Hepatocyte (in vitro differentiated cells): ENCODE measurements around the gene UGT1A6. TPM values are rescaled to one million over a fixed set of nuclear protein-coding genes. Genes with fewer than 3 reads are reported as not detected.
"Not testable (repeated sequence)": the region's sequence is repeated elsewhere in the genome, so short reads cannot be mapped to it uniquely, and the experiment has no call there.

Experiments
- DNase-seq: peaks from one replicate; pipeline ENCODE4 v3.0.0-alpha.2; 2016; ENCODE audit warnings: low spot score
- H2AFZ ChIP-seq: fragments of 200-600 bp; sonication (generic); 2 replicates; pipeline ENCODE4 v1.6.0; 2016; ENCODE audit warnings: antibody characterized with exemption, mild to moderate bottlenecking
- H3K27ac ChIP-seq: fragments of 200-600 bp; sonication (generic); 2 replicates; pipeline ENCODE4 v1.5.1; 2016; ENCODE audit warnings: mild to moderate bottlenecking
- H3K27me3 ChIP-seq: fragments of 200-600 bp; sonication (generic); 2 replicates; pipeline ENCODE4 v1.6.1; 2016
- H3K36me3 ChIP-seq: fragments of 200-600 bp; sonication (generic); replicated peaks from 2 replicates; pipeline ENCODE4 v1.5.1; 2016; ENCODE audit warnings: low read depth; ENCODE audit not compliant: insufficient read depth
- H3K4me1 ChIP-seq: fragments of 200-600 bp; sonication (generic); 2 replicates; pipeline ENCODE4 v1.5.1; 2016; ENCODE audit warnings: mild to moderate bottlenecking, moderate library complexity; ENCODE audit not compliant: insufficient read depth
- H3K4me2 ChIP-seq: fragments of 200-600 bp; sonication (generic); 2 replicates; pipeline ENCODE4 v1.6.0; 2016
- H3K4me3 ChIP-seq: fragments of 200-600 bp; sonication (generic); 2 replicates; pipeline ENCODE4 v1.5.1; 2016; ENCODE audit warnings: mild to moderate bottlenecking
- H3K79me2 ChIP-seq: fragments of 200-600 bp; sonication (generic); 2 replicates; pipeline ENCODE4 v1.6.0; 2017; ENCODE audit warnings: mild to moderate bottlenecking
- H3K9me2 ChIP-seq: fragments of 200-600 bp; sonication (generic); replicated peaks from 2 replicates; pipeline ENCODE4 v1.6.0; 2017; ENCODE audit warnings: mild to moderate bottlenecking; ENCODE audit not compliant: insufficient read depth
- H3K9me3 ChIP-seq: fragments of 200-600 bp; sonication (generic); 2 replicates; pipeline ENCODE4 v1.5.1; 2016; ENCODE audit warnings: low read depth, mild to moderate bottlenecking
- H4K20me1 ChIP-seq: fragments of 200-600 bp; sonication (generic); 2 replicates; pipeline ENCODE4 v1.6.0; 2016; ENCODE audit warnings: mild to moderate bottlenecking; ENCODE audit not compliant: insufficient read depth, poor library complexity, severe bottlenecking
- CTCF ChIP-seq: fragments of 200-600 bp; sonication (generic); IDR thresholded peaks from 2 replicates; pipeline ENCODE4 v1.5.1; 2016; ENCODE audit warnings: antibody characterized with exemption, mild to moderate bottlenecking; ENCODE audit not compliant: poor library complexity
- EZH2 ChIP-seq: fragments of 200-600 bp; sonication (generic); IDR thresholded peaks from 2 replicates; pipeline ENCODE4 v1.6.1; 2016; ENCODE audit warnings: antibody characterized with exemption, mild to moderate bottlenecking, borderline replicate concordance
- EZH2phosphoT487 ChIP-seq: fragments of 200-600 bp; sonication (generic); IDR thresholded peaks from one replicate; pipeline ENCODE4 v1.6.1; 2018; ENCODE audit warnings: antibody characterized with exemption, mild to moderate bottlenecking, low read depth, moderate library complexity; ENCODE audit not compliant: unreplicated experiment, severe bottlenecking
- WGBS: methylation state at CpG from one replicate; pipeline ENCODE4 v1.1.6; 2016; ENCODE audit warnings: low lambda C conversion rate; ENCODE audit errors: missing lambda C conversion rate; 5-methylcytosine and 5-hydroxymethylcytosine counted together
- polyA plus RNA-seq: library from polyadenylated mRNA; unstranded; fragments of >200 nt; fragmentation: Nextera tagmentation; extraction: Ambion mirVana; gene quantifications from 2 replicates; pipeline ENCODE4 v1.2.1, GENCODE V29; 2016
- total RNA-seq: library from RNA; depleted of rRNA; stranded (reverse); fragments of >200 nt; gene quantifications from 2 replicates; pipeline ENCODE4 v1.2.3, GENCODE V29; 2014

The UGT1A6 gene
- total RNA-seq (3.4 and 3.6 TPM in 2 replicates), polyA plus RNA-seq (0.64 and 0.77 TPM in 2 replicates)

- Histone ChIP-seq H3K9me3 (no peaks in the 10 kb centered on the region), H3K4me1 (peaks cover 5% of the 10 kb centered on the region), H3K4me2 (no peak within 1 kb of the TSS), H3K4me3 (no peak within 1 kb of the TSS), H3K9me2 (no peaks in the 10 kb centered on the region), H3K27me3 (no peaks in the 10 kb centered on the region), H3K27ac (no peak within 1 kb of the TSS), H2AFZ (no peak within 1 kb of the TSS), H3K36me3 (no peaks in the 10 kb centered on the region), H4K20me1 (no peaks in the 10 kb centered on the region), H3K79me2 (no peaks in the 10 kb centered on the region)
- 84% methylated on average over 4 of the region's 4 CpGs for WGBS
- DNase-seq: no peak
- TF ChIP-seq EZH2phosphoT487 (no peak), EZH2 (no peak), CTCF (no peak)
Measured at GRCh38 chr2:233692648-233693047, at the start of gene UGT1A6. Gene UGT1A6 (plus strand): TSS chr2:233692890. CDS start chr2:233693005, 115 bp downstream.

GRCh38 chr2:233643128-233643527 lies 49.6 kb upstream of the UGT1A6 start:
- peak; percentile 3 for DNase-seq
- 87% methylated on average over 1 of the region's 1 CpG for WGBS
- Histone ChIP-seq H3K4me2 (no peak overlapping the region), H3K27ac (no peak overlapping the region), H3K27me3 (no peaks in the 10 kb centered on the region), H3K4me3 (no peak overlapping the region), H3K4me1 (no peaks in the 10 kb centered on the region), H4K20me1 (no peaks in the 10 kb centered on the region), H3K9me2 (no peaks in the 10 kb centered on the region), H3K79me2 (no peaks in the 10 kb centered on the region), H3K36me3 (no peaks in the 10 kb centered on the region), H2AFZ (no peak overlapping the region), H3K9me3 (no peaks in the 10 kb centered on the region)
- TF ChIP-seq CTCF (peak; percentile 8), EZH2phosphoT487 (no peak), EZH2 (no peak)

GRCh38 chr2:233646033-233646432 lies 46.7 kb upstream of the UGT1A6 start:
- H2AFZ ChIP-seq, H3K9me2 ChIP-seq, DNase-seq, H3K27me3 ChIP-seq, H3K36me3 ChIP-seq, H4K20me1 ChIP-seq, H3K9me3 ChIP-seq, H3K4me2 ChIP-seq, H3K4me1 ChIP-seq, H3K79me2 ChIP-seq, H3K4me3 ChIP-seq, H3K27ac ChIP-seq: not testable (repeated sequence)
- 90% methylated on average over 3 of the region's 3 CpGs for WGBS

- Histone ChIP-seq H3K27ac (no peak overlapping the region), H4K20me1 (no peaks in the 10 kb centered on the region), H3K9me3 (no peaks in the 10 kb centered on the region), H3K4me3 (no peak overlapping the region), H3K4me1 (no peaks in the 10 kb centered on the region), H3K27me3 (no peaks in the 10 kb centered on the region), H3K79me2 (no peaks in the 10 kb centered on the region), H2AFZ (no peak overlapping the region), H3K4me2 (no peak overlapping the region), H3K36me3 (no peaks in the 10 kb centered on the region), H3K9me2 (no peaks in the 10 kb centered on the region)
- TF ChIP-seq EZH2 (no peak), CTCF (no peak), EZH2phosphoT487 (no peak)
- WGBS: 85% methylated on average over 4 of the region's 4 CpGs
- DNase-seq: no peak
Measured at GRCh38 chr2:233650981-233651380, 41.7 kb upstream of the UGT1A6 start.
